Panc1 (cell line): ENCODE data around the gene GRM6.

Experiments
- POLR2AphosphoS5 ChIP-seq: IDR thresholded peaks from 2 replicates; pipeline ENCODE4 v1.6.1; 2012; ENCODE audit warnings: mild to moderate bottlenecking, low read depth, low read length, moderate library complexity
- SIN3A ChIP-seq: IDR thresholded peaks from 2 replicates; pipeline ENCODE4 v1.6.1; 2012; ENCODE audit warnings: low read depth, mild to moderate bottlenecking, low read length, moderate library complexity, borderline replicate concordance; ENCODE audit not compliant: insufficient read depth
- TCF7L2 ChIP-seq: IDR thresholded peaks from 2 replicates; pipeline ENCODE4 v1.6.1; 2011; ENCODE audit warnings: mild to moderate bottlenecking, low read depth, low read length, inconsistent platforms
- TF ChIP-seq, protein P1 (sequence below): fragments of 450-650 bp; IDR thresholded peaks from 2 replicates; pipeline ENCODE4 v1.5.1; 2017; ENCODE audit warnings: mild to moderate bottlenecking
- TF ChIP-seq, protein P2 (sequence below), 2 experiments: IDR thresholded peaks; 2 replicates each; pipeline ENCODE4 v1.6.1; 2011 to 2012; ENCODE audit warnings: low read depth in 2 of 2, control low read depth in 1 of 2, low read length in 1 of 2, mild to moderate bottlenecking in 1 of 2, moderate library complexity in 1 of 2; ENCODE audit not compliant: insufficient read depth in 1 of 2

DNA sequence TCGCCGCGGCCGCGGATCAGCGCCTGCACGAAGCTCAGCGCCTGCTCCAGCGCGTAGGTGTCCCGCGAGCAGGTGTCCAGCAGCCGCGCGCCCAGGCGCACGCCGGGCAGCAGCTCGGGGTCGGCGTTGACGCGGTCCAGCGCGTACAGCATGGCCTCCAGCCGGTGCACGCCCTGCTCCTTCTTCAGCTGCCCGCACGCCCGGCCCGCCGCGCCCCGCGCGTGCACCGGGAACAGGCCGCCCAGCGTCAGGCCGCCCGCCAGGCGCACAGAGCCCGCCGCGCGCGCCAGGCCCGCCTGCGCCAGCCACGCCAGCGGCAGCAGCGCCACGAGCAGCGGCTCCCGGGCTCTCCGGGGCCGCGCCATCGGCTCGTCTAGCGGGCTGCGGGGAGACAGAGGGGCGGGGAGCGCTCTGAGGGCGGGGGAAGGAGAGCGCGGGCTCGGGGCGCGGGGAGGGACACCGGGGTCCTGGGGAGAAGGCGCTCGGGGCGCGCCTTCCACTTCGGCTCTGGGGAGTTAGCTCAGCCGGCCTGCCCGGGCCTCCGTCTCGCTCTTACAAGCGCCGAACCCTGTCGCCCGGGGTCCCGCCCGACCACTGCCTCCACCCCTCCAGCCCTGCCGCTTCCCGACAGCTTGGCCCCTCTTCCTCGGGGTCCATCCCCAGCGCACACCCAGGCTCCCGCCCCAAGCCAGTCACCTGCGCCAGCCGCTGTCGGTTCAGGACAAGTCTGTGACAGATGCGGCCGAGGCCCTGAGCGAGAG is at the start of gene GRM6:
- TF ChIP-seq, protein P1, sequence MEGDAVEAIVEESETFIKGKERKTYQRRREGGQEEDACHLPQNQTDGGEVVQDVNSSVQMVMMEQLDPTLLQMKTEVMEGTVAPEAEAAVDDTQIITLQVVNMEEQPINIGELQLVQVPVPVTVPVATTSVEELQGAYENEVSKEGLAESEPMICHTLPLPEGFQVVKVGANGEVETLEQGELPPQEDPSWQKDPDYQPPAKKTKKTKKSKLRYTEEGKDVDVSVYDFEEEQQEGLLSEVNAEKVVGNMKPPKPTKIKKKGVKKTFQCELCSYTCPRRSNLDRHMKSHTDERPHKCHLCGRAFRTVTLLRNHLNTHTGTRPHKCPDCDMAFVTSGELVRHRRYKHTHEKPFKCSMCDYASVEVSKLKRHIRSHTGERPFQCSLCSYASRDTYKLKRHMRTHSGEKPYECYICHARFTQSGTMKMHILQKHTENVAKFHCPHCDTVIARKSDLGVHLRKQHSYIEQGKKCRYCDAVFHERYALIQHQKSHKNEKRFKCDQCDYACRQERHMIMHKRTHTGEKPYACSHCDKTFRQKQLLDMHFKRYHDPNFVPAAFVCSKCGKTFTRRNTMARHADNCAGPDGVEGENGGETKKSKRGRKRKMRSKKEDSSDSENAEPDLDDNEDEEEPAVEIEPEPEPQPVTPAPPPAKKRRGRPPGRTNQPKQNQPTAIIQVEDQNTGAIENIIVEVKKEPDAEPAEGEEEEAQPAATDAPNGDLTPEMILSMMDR, result no peak
- TF ChIP-seq, protein P2, sequence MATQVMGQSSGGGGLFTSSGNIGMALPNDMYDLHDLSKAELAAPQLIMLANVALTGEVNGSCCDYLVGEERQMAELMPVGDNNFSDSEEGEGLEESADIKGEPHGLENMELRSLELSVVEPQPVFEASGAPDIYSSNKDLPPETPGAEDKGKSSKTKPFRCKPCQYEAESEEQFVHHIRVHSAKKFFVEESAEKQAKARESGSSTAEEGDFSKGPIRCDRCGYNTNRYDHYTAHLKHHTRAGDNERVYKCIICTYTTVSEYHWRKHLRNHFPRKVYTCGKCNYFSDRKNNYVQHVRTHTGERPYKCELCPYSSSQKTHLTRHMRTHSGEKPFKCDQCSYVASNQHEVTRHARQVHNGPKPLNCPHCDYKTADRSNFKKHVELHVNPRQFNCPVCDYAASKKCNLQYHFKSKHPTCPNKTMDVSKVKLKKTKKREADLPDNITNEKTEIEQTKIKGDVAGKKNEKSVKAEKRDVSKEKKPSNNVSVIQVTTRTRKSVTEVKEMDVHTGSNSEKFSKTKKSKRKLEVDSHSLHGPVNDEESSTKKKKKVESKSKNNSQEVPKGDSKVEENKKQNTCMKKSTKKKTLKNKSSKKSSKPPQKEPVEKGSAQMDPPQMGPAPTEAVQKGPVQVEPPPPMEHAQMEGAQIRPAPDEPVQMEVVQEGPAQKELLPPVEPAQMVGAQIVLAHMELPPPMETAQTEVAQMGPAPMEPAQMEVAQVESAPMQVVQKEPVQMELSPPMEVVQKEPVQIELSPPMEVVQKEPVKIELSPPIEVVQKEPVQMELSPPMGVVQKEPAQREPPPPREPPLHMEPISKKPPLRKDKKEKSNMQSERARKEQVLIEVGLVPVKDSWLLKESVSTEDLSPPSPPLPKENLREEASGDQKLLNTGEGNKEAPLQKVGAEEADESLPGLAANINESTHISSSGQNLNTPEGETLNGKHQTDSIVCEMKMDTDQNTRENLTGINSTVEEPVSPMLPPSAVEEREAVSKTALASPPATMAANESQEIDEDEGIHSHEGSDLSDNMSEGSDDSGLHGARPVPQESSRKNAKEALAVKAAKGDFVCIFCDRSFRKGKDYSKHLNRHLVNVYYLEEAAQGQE (IDR thresholded peaks at IDR 0.05; ENCODE audit: insufficient read depth in 1 of 2, low read depth in 2 of 2, low read length in 1 of 2), result no peak
- TF ChIP-seq SIN3A, result no peak
- TF ChIP-seq POLR2AphosphoS5, result no peak
- TF ChIP-seq TCF7L2, result no peak
